H1 (cell line): ENCODE results near the gene ACMSD. TPM values are rescaled to one million over a fixed set of nuclear protein-coding genes. Genes with fewer than 3 reads are reported as not detected.
"Not testable (repeated sequence)": the region's sequence is repeated elsewhere in the genome, so short reads cannot be mapped to it uniquely, and the experiment has no call there.

ENCODE experiments used
- CTCF ChIA-PET: fragments of 300-600 bp; sonication (Branson Sonifier 250); formaldehyde crosslinking; loops from one replicate; lab custom pipeline; 2021; ENCODE audit not compliant: partially characterized antibody; lab: Charles Lee
- POLR2A ChIA-PET: fragments of 300-600 bp; sonication (Branson Sonifier 250); formaldehyde crosslinking; loops from one replicate; lab custom pipeline; 2021; ENCODE audit warnings: inconsistent platforms; ENCODE audit not compliant: partially characterized antibody; lab: Charles Lee
- DNase-seq, 2 experiments: peaks; one replicate each; pipeline versions ENCODE4 v3.0.0 to v3.0.0-alpha.2; 2010 to 2022; ENCODE audit warnings: low spot score in 2 of 2, low read depth in 1 of 2, mixed read lengths in 1 of 2
- FAIRE-seq: peaks from 2 replicates; lab custom pipeline; 2011; peaks lifted over from hg19 to GRCh38; lab: Jason Lieb, UNC
- H2AFZ ChIP-seq: 2 replicates; pipeline ENCODE4 v1.8.1; 2012; ENCODE audit warnings: low read length, inconsistent platforms
- H2AK5ac ChIP-seq: 2 replicates; pipeline ENCODE4 v1.6.1; 2013; ENCODE audit warnings: low read depth, low read length
- H2BK120ac ChIP-seq: replicated peaks from 2 replicates; pipeline ENCODE3; 2013; ENCODE audit warnings: low read depth, low read length, inconsistent platforms
- H2BK12ac ChIP-seq: 2 replicates; pipeline ENCODE4 v1.6.1; 2013; ENCODE audit warnings: low read depth, low read length
- H2BK15ac ChIP-seq: 2 replicates; pipeline ENCODE4 v1.6.1; 2013; ENCODE audit warnings: low read length
- H2BK20ac ChIP-seq: 2 replicates; pipeline ENCODE4 v1.6.1; 2013; ENCODE audit warnings: low read length
- H2BK5ac ChIP-seq: 2 replicates; pipeline ENCODE4 v1.6.1; 2013; ENCODE audit warnings: low read depth, low read length
- H3K14ac ChIP-seq: 2 replicates; pipeline ENCODE4 v1.6.1; 2013; ENCODE audit warnings: inconsistent platforms; ENCODE audit not compliant: insufficient read length
- H3K18ac ChIP-seq: 2 replicates; pipeline ENCODE4 v1.6.1; 2013; ENCODE audit warnings: low read length; ENCODE audit errors: extremely low read depth
- H3K23ac ChIP-seq: 2 replicates; pipeline ENCODE4 v1.6.1; 2013; ENCODE audit warnings: inconsistent platforms; ENCODE audit not compliant: insufficient read length
- H3K23me2 ChIP-seq: 2 replicates; pipeline ENCODE4 v1.6.1; 2013; ENCODE audit warnings: low read depth, low read length
- H3K27ac ChIP-seq: 2 replicates; pipeline ENCODE4 v1.6.1; 2011; ENCODE audit warnings: low read depth, low read length, inconsistent platforms
- H3K27me3 ChIP-seq, 4 experiments: replicated peaks in 1 of 4; 1 replicate in 1 of 4; 2 replicates in 3 of 4; pipeline versions ENCODE4 v1.6.1 to v1.8.1; 2011 to 2013; ENCODE audit warnings: low read length in 3 of 4, mild to moderate bottlenecking in 3 of 4, inconsistent platforms in 2 of 4, mixed read lengths in 2 of 4, moderate library complexity in 1 of 4; ENCODE audit not compliant: control insufficient read depth in 3 of 4, insufficient read depth in 3 of 4; ENCODE audit errors: extremely low read depth in 1 of 4
- H3K36me3 ChIP-seq, 4 experiments: 2 replicates each; pipeline versions ENCODE4 v1.6.1 to v1.8.1; 2011 to 2013; ENCODE audit warnings: mild to moderate bottlenecking in 4 of 4, low read length in 3 of 4, moderate library complexity in 2 of 4, control low read depth in 1 of 4, inconsistent platforms in 1 of 4; ENCODE audit not compliant: insufficient read depth in 4 of 4, control insufficient read depth in 2 of 4
- H3K4ac ChIP-seq: replicated peaks from 2 replicates; pipeline ENCODE3; 2013; ENCODE audit warnings: low read length, low read depth, mixed read lengths, inconsistent platforms; ENCODE audit not compliant: insufficient read length
- H3K4me1 ChIP-seq, 4 experiments: replicated peaks in 1 of 4; 1 replicate in 1 of 4; 2 replicates in 3 of 4; pipeline versions ENCODE4 v1.6.1 to v1.8.1; 2011 to 2013; ENCODE audit warnings: low read length in 3 of 4, inconsistent platforms in 2 of 4, mixed read lengths in 1 of 4; ENCODE audit not compliant: insufficient read depth in 4 of 4, control insufficient read depth in 3 of 4
- H3K4me2 ChIP-seq, 2 experiments: 2 replicates each; pipeline versions ENCODE4 v1.6.1 to v1.8.1; 2011 to 2013; ENCODE audit warnings: low read depth in 2 of 2, low read length in 2 of 2, control low read depth in 1 of 2, inconsistent platforms in 1 of 2, mild to moderate bottlenecking in 1 of 2; ENCODE audit not compliant: insufficient read depth in 1 of 2
- H3K4me3 ChIP-seq, 4 experiments: fragments of 200-600, 300-600 bp in 1 of 4; sonication (generic), shearing (Covaris generic), sonication (Bioruptor Twin) in 1 of 4; 2 replicates each; pipeline versions ENCODE4 v1.5.1 to v1.8.1; 2011 to 2016; ENCODE audit warnings: low read length in 4 of 4, low read depth in 3 of 4, control low read depth in 2 of 4, inconsistent platforms in 2 of 4, mild to moderate bottlenecking in 2 of 4, mixed read lengths in 1 of 4, moderate library complexity in 1 of 4; ENCODE audit not compliant: insufficient read depth in 2 of 4; ENCODE audit errors: extremely low read depth in 1 of 4
- H3K56ac ChIP-seq: replicated peaks from 2 replicates; pipeline ENCODE3; 2013; ENCODE audit warnings: low read depth, mild to moderate bottlenecking, mixed read lengths, low read length, inconsistent platforms; ENCODE audit not compliant: insufficient read length
- H3K79me1 ChIP-seq: 2 replicates; pipeline ENCODE4 v1.6.1; 2013; ENCODE audit warnings: low read depth, low read length, control low read depth
- H3K79me2 ChIP-seq, 2 experiments: 2 replicates each; pipeline versions ENCODE4 v1.6.1 to v1.8.1; 2012 to 2013; ENCODE audit warnings: low read length in 2 of 2, mild to moderate bottlenecking in 2 of 2, inconsistent platforms in 1 of 2; ENCODE audit not compliant: insufficient read depth in 2 of 2, control insufficient read depth in 1 of 2
- H3K9ac ChIP-seq, 4 experiments: replicated peaks in 1 of 4; 1 replicate in 1 of 4; 2 replicates in 3 of 4; pipeline versions ENCODE4 v1.6.1 to v1.8.1; 2011 to 2013; ENCODE audit warnings: low read depth in 3 of 4, low read length in 3 of 4, control low read depth in 2 of 4, mild to moderate bottlenecking in 2 of 4, moderate library complexity in 2 of 4, inconsistent platforms in 1 of 4; ENCODE audit errors: extremely low read depth in 1 of 4
- H3K9me3 ChIP-seq, 2 experiments: 2 replicates each; pipeline versions ENCODE4 v1.6.1 to v1.8.1; 2012 to 2013; ENCODE audit warnings: mild to moderate bottlenecking in 2 of 2, moderate library complexity in 2 of 2, control low read depth in 1 of 2, inconsistent platforms in 1 of 2, low read depth in 1 of 2, low read length in 1 of 2, mixed read lengths in 1 of 2; ENCODE audit not compliant: insufficient read depth in 2 of 2
- H4K20me1 ChIP-seq, 2 experiments: replicated peaks in 1 of 2; 2 replicates each; pipeline versions ENCODE3 to v1.8.1; 2011 to 2013; ENCODE audit warnings: inconsistent platforms in 2 of 2, low read length in 2 of 2, mild to moderate bottlenecking in 1 of 2; ENCODE audit not compliant: insufficient read depth in 2 of 2, control insufficient read depth in 1 of 2
- H4K5ac ChIP-seq: 2 replicates; pipeline ENCODE4 v1.6.1; 2013; ENCODE audit warnings: low read length, low read depth, mixed read lengths, inconsistent platforms; ENCODE audit not compliant: insufficient read length
- H4K8ac ChIP-seq: 2 replicates; pipeline ENCODE4 v1.8.0; 2013; ENCODE audit warnings: mild to moderate bottlenecking, moderate library complexity, low read length, inconsistent platforms; ENCODE audit not compliant: insufficient read depth; ENCODE audit errors: extremely low read depth
- H4K91ac ChIP-seq: replicated peaks from 2 replicates; pipeline ENCODE3; 2013; ENCODE audit warnings: low read length, mixed read lengths, inconsistent platforms; ENCODE audit not compliant: insufficient read length
- CEBPB ChIP-seq: IDR thresholded peaks from 2 replicates; pipeline ENCODE4 v1.6.1; 2012; ENCODE audit warnings: low read depth, low read length
- CREB1 ChIP-seq: IDR thresholded peaks from 2 replicates; pipeline ENCODE4 v1.6.1; 2012; ENCODE audit warnings: inconsistent platforms
- NANOG ChIP-seq: IDR thresholded peaks from 2 replicates; pipeline ENCODE4 v1.6.1; 2011; ENCODE audit warnings: low read length, low read depth, mild to moderate bottlenecking, inconsistent platforms; ENCODE audit not compliant: insufficient read depth, poor library complexity, severe bottlenecking
- NRF1 ChIP-seq: IDR thresholded peaks from 2 replicates; pipeline ENCODE4 v1.6.1; 2011; ENCODE audit warnings: mild to moderate bottlenecking, low read depth, low read length, improper control_type of control experiment
- PHF8 ChIP-seq: fragments of 200-600 bp; sonication (generic); conservative IDR thresholded peaks from 2 replicates; pipeline ENCODE4 v1.7.1; 2012; ENCODE audit warnings: low read depth, mild to moderate bottlenecking, inconsistent platforms, low read length, moderate library complexity
- WGBS, 2 experiments: shearing (Covaris generic) in 1 of 2; methylation state at CpG; one replicate each; pipeline versions ENCODE4 v1.1.6 to v1.1.7; 2013 to 2015; ENCODE audit warnings: low lambda C conversion rate in 2 of 2, mixed read lengths in 2 of 2, inconsistent platforms in 1 of 2, low coverage in 1 of 2, missing lambda C conversion rate in 1 of 2; ENCODE audit not compliant: insufficient replicate concordance in 2 of 2, insufficient coverage in 1 of 2, insufficient read length in 1 of 2; ENCODE audit errors: extremely low coverage in 1 of 2, missing lambda C conversion rate in 1 of 2; 5-methylcytosine and 5-hydroxymethylcytosine counted together
- polyA plus RNA-seq, 7 experiments: library from polyadenylated mRNA; depleted of rRNA in 3 of 7; stranded (reverse) in 5 of 7; unstranded in 2 of 7; fragments of >200 nt in 5 of 7; fragments of 200-250 nt in 2 of 7; gene quantifications; 1 replicate in 5 of 7; 2 replicates in 1 of 7; 4 replicates in 1 of 7; pipeline versions ENCODE4 v1.2.1 to v1.2.3, GENCODE V29; 2011 to 2013; ENCODE audit warnings: missing spikeins in 2 of 7, mixed read lengths in 2 of 7
- total RNA-seq: library from RNA; stranded (reverse); fragmentation: NEBNext Ultra II Directional; extraction: Animal tissue kit (Norgen Biotek cat#: 25700); gene quantifications from 2 replicates; pipeline ENCODE4 v1.2.1, GENCODE V29; 2021
- TF ChIP-seq, protein P1 (sequence below): IDR thresholded peaks from 2 replicates; pipeline ENCODE4 v1.6.1; 2012; ENCODE audit warnings: low read length, inconsistent platforms

ACMSD gene
- total and polyA plus RNA-seq, 2 of the 8 experiments (the other 6 are each of a cell fraction or from before 2014, with no cell fraction given), result not detected

DNA sequence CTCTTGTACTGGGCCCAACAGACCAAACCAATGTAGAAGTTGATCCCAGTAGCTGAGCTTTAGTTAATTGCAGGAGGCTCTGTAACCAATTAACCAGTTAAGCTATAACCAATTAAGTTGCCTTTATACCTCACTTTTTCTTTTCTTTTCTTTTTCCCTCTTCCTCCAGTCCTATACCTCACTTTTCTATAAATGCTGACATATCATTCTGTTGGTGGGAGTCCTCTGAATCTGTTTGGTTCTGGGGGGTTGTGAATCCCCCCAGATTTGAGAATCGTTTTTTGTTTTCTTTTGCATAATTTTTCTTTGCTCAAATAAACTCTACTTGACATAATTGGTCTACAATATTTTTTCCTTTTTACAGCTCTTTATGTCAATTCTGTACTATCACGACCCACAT, 38.1 kb upstream of the ACMSD start (continued):
- TF ChIP-seq, protein P1, sequence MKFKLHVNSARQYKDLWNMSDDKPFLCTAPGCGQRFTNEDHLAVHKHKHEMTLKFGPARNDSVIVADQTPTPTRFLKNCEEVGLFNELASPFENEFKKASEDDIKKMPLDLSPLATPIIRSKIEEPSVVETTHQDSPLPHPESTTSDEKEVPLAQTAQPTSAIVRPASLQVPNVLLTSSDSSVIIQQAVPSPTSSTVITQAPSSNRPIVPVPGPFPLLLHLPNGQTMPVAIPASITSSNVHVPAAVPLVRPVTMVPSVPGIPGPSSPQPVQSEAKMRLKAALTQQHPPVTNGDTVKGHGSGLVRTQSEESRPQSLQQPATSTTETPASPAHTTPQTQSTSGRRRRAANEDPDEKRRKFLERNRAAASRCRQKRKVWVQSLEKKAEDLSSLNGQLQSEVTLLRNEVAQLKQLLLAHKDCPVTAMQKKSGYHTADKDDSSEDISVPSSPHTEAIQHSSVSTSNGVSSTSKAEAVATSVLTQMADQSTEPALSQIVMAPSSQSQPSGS, result no peak
- TF ChIP-seq NRF1 (no peak), NANOG (no peak), PHF8 (no peak), CEBPB (no peak), CREB1 (no peak)

DNA sequence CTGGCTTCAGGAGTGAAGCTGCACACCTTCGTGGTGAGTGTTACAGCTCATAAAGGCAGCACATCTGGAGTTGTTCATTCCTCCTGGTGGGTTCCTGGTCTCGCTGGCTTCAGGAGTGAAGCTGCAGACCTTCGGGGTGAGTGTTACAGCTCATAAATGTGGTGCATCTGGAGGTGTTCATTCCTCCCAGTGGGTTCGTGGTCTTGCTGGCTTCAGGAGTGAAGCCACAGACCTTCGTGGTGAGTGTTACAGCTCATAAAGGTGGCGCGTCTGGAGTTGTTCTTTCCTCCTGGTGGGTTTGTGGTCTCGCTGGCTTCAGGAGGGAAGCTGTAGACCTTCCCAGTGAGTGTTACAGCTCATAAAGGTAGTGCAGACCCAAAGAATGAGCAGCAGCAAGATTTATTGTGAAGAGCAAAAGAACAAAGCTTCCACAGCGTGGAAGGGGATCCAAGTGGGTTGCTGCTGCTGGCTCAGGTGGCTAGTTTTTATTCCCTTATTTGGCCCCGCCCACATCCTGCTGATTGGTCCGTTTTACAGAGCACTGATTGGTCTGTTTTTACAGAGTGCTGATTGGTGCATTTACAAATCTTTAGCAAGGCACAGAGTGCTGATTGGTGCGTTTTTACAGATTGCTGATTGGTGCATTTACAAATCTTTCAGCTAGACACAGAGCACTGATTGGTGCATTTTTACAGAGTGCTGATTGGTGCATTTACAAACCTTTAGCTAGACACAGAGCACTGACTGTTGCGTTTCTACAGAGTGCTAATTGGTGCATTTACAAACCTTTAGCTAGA, 34.6 kb upstream of the ACMSD start:
- H3K9ac ChIP-seq, H2BK15ac ChIP-seq, H3K4me3 ChIP-seq, H3K27ac ChIP-seq, H4K8ac ChIP-seq, POLR2A ChIA-PET, H3K4ac ChIP-seq, H3K79me1 ChIP-seq, H3K27me3 ChIP-seq, H2BK20ac ChIP-seq, H3K36me3 ChIP-seq, H3K56ac ChIP-seq, H2BK120ac ChIP-seq, H3K18ac ChIP-seq, H3K4me1 ChIP-seq, H3K4me2 ChIP-seq, FAIRE-seq, H2BK12ac ChIP-seq, H3K79me2 ChIP-seq, H2AFZ ChIP-seq, H2AK5ac ChIP-seq, H3K23me2 ChIP-seq, DNase-seq, H4K91ac ChIP-seq, H4K20me1 ChIP-seq, H4K5ac ChIP-seq, H2BK5ac ChIP-seq, H3K23ac ChIP-seq, H3K14ac ChIP-seq: not testable (repeated sequence)
- peaks cover 11 to 18% of the 10 kb centered on the region in 2 experiments for H3K9me3 ChIP-seq
- CTCF ChIA-PET, result interaction anchor here (0.6 to 0.9 kb wide), 2 partner anchors 94 to 132 kb away, joined by 3 to 4 read pairs; no protein-coding TSS in a partner anchor
- WGBS, 2 experiments, result 92% methylated on average over 13 of the region's 13 CpGs; no CpG with 5 or more reads in 1 of the 2 experiments
